Mesendoderm (in vitro differentiated cells): ENCODE data around the gene ATP11B.

Experiments
- DNase-seq: peaks from one replicate; pipeline ENCODE4 v3.0.0; 2013
- H2AK5ac ChIP-seq: 2 replicates; pipeline ENCODE4 v1.6.1; 2013; ENCODE audit warnings: low read length, inconsistent platforms
- H2BK120ac ChIP-seq: 2 replicates; pipeline ENCODE4 v1.6.1; 2013; ENCODE audit warnings: low read depth, mild to moderate bottlenecking, low read length, moderate library complexity, mixed read lengths
- H2BK15ac ChIP-seq: replicated peaks from 2 replicates; pipeline ENCODE4 v1.6.1; 2013; ENCODE audit warnings: low read depth, mild to moderate bottlenecking, moderate library complexity
- H2BK5ac ChIP-seq: 2 replicates; pipeline ENCODE4 v1.6.1; 2013; ENCODE audit warnings: low read length, inconsistent platforms
- H3K18ac ChIP-seq: 2 replicates; pipeline ENCODE4 v1.6.1; 2013; ENCODE audit warnings: mild to moderate bottlenecking, low read length, mixed read lengths
- H3K23ac ChIP-seq: one replicate; pipeline ENCODE4 v1.6.1; 2013; ENCODE audit warnings: low read length
- H3K27ac ChIP-seq: 2 replicates; pipeline ENCODE4 v1.5.1; 2013; ENCODE audit warnings: low read depth, mild to moderate bottlenecking, inconsistent platforms, low read length, moderate library complexity
- H3K27me3 ChIP-seq: 2 replicates; pipeline ENCODE4 v1.6.1; 2013; ENCODE audit warnings: low read length, control low read depth, mild to moderate bottlenecking, inconsistent platforms; ENCODE audit not compliant: insufficient read depth, poor library complexity
- H3K36me3 ChIP-seq: 2 replicates; pipeline ENCODE4 v1.6.1; 2013; ENCODE audit warnings: low read length, inconsistent platforms; ENCODE audit not compliant: control insufficient read depth, insufficient read depth
- H3K4ac ChIP-seq: one replicate; pipeline ENCODE4 v1.6.1; 2013; ENCODE audit warnings: low read depth, mild to moderate bottlenecking, low read length, moderate library complexity
- H3K4me1 ChIP-seq: 2 replicates; pipeline ENCODE4 v1.6.1; 2013; ENCODE audit warnings: low read depth, low read length, inconsistent platforms; ENCODE audit not compliant: control insufficient read depth
- H3K4me2 ChIP-seq: 2 replicates; pipeline ENCODE4 v1.6.1; 2013; ENCODE audit warnings: low read length
- H3K4me3 ChIP-seq: 2 replicates; pipeline ENCODE4 v1.5.1; 2013; ENCODE audit warnings: mild to moderate bottlenecking, low read length
- H3K56ac ChIP-seq: one replicate; pipeline ENCODE4 v1.6.1; 2013; ENCODE audit warnings: low read length
- H3K79me1 ChIP-seq: 2 replicates; pipeline ENCODE4 v1.6.1; 2013; ENCODE audit warnings: low read length, inconsistent platforms
- H3K79me2 ChIP-seq: 2 replicates; pipeline ENCODE4 v1.6.1; 2013; ENCODE audit warnings: mild to moderate bottlenecking, low read length; ENCODE audit not compliant: control insufficient read depth, insufficient read depth
- H3K9ac ChIP-seq: 2 replicates; pipeline ENCODE4 v1.6.1; 2013; ENCODE audit warnings: low read length, inconsistent platforms
- H4K5ac ChIP-seq: one replicate; pipeline ENCODE4 v1.6.1; 2013; ENCODE audit warnings: low read length
- H4K8ac ChIP-seq: one replicate; pipeline ENCODE4 v1.6.1; 2013; ENCODE audit warnings: low read depth, mild to moderate bottlenecking, control low read depth, low read length, moderate library complexity
- WGBS: extraction: QIAGEN DNeasy Blood & Tissue Kit; methylation state at CpG from one replicate; pipeline ENCODE4 v1.1.7; 2013; ENCODE audit warnings: low lambda C conversion rate, missing lambda C conversion rate; ENCODE audit not compliant: insufficient coverage; ENCODE audit errors: extremely low coverage; 5-methylcytosine and 5-hydroxymethylcytosine counted together

The ATP11B gene

DNA sequence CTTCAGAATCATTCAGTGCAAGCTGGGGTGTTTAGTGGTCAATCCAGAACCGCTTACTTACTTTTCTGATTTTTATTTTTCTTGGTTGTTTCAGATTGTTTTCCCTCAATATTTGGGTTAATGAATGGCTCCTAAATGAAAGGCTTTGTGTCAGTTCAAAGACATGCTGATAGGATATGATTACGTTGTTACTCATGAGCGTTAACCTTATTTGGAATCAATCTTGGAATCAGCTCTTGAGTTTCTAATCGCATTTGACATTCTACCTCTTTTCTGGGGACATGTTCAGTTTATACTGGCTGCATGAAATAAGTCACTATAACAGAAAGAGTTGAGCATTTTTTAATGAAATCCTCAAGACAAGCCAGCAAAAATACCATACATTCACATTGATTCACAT, 50.2 kb downstream of the ATP11B start:
- H3K4me2 ChIP-seq: no peak overlapping the region
- no peaks in the 10 kb centered on the region for H3K4me1 ChIP-seq
- H3K79me2 ChIP-seq: no peaks in the 10 kb centered on the region
- H3K56ac ChIP-seq: no peak overlapping the region
- H3K36me3 ChIP-seq: no peaks in the 10 kb centered on the region
- no CpG with 5 or more reads among the region's 4 CpGs for WGBS
- no peak overlapping the region for H3K4me3 ChIP-seq
- H3K23ac ChIP-seq: no peak overlapping the region
- H2BK120ac ChIP-seq: no peak overlapping the region
- H3K79me1 ChIP-seq: no peaks in the 10 kb centered on the region
- H3K27me3 ChIP-seq: no peaks in the 10 kb centered on the region
- H4K5ac ChIP-seq: no peak overlapping the region
- no peak overlapping the region for H2BK5ac ChIP-seq
- no peak overlapping the region for H3K9ac ChIP-seq
- H2AK5ac ChIP-seq: no peak overlapping the region
- no peak for DNase-seq
- H4K8ac ChIP-seq: no peak overlapping the region
- H2BK15ac ChIP-seq: no peak overlapping the region
- no peak overlapping the region for H3K4ac ChIP-seq
- H3K27ac ChIP-seq: no peak overlapping the region
- H3K18ac ChIP-seq: no peak overlapping the region

DNA sequence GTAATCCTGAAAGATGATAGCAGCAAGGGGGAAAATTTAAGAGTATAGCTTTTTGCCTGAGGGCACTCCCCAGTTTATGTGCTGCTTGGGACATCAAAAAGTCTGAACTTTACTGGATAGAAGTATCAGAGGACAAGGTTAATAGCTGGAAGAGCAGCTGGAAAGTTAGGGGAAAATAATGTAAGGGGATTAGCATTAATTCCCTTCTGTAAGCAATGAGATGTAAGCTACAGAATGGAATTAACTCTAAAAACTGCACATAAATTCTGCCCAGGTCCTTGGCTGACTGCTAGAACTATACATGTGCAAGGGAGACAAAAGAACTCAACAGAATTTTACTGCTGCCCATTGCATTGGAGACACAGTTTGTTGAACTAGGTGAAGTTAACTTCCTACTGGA, 55.6 kb downstream of the ATP11B start:
- Histone ChIP-seq H3K27ac (no peak overlapping the region), H3K4me1 (no peaks in the 10 kb centered on the region), H2BK5ac (no peak overlapping the region), H4K5ac (no peak overlapping the region), H4K8ac (no peak overlapping the region), H2BK120ac (no peak overlapping the region), H3K36me3 (no peaks in the 10 kb centered on the region), H2BK15ac (no peak overlapping the region), H3K27me3 (no peaks in the 10 kb centered on the region), H3K23ac (no peak overlapping the region), H3K4ac (no peak overlapping the region), H3K18ac (no peak overlapping the region), H3K56ac (no peak overlapping the region), H3K79me1 (no peaks in the 10 kb centered on the region), H3K9ac (no peak overlapping the region), H2AK5ac (no peak overlapping the region), H3K4me3 (no peak overlapping the region), H3K4me2 (no peak overlapping the region), H3K79me2 (no peaks in the 10 kb centered on the region)
- DNase-seq: no peak

GRCh38 chr3:182855076-182855475, 61.8 kb downstream of the ATP11B start:
- no peak overlapping the region for H4K5ac ChIP-seq
- H2BK15ac ChIP-seq: no peak overlapping the region
- H3K4me2 ChIP-seq: no peak overlapping the region
- no peak overlapping the region for H3K56ac ChIP-seq
- H3K36me3 ChIP-seq: no peaks in the 10 kb centered on the region
- H3K4ac ChIP-seq: no peak overlapping the region
- H3K27me3 ChIP-seq: no peaks in the 10 kb centered on the region
- H3K4me1 ChIP-seq: no peaks in the 10 kb centered on the region
- H3K23ac ChIP-seq: no peak overlapping the region
- H3K9ac ChIP-seq: no peak overlapping the region
- no peak for DNase-seq
- no peak overlapping the region for H2BK120ac ChIP-seq
- no peak overlapping the region for H3K27ac ChIP-seq
- no peak overlapping the region for H2BK5ac ChIP-seq
- no peak overlapping the region for H3K4me3 ChIP-seq
- no peak overlapping the region for H4K8ac ChIP-seq
- no peaks in the 10 kb centered on the region for H3K79me2 ChIP-seq
- no peak overlapping the region for H3K18ac ChIP-seq
- no peak overlapping the region for H2AK5ac ChIP-seq
- no peaks in the 10 kb centered on the region for H3K79me1 ChIP-seq

DNA sequence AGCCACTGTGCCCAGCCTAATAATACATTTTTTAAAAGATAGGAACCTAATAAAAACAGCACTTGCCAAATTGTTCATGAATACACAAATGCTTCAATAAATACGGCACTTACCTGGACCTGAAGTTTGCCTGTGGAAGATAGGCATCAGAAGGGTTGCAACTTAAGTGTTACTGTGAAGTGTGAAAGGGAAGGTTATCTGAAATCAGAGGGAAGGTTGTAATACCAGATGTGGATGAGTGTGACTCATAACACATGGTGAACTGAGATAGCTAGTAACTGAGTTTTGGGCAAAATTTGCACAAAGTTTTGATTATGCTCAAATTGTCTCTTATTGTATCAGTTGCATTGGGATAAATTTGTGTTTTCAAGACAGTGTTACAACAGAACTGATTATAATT, 68.0 kb downstream of the ATP11B start:
- Histone ChIP-seq H3K4me3 (no peak overlapping the region), H2BK120ac (no peak overlapping the region), H4K8ac (no peak overlapping the region), H2BK5ac (no peak overlapping the region), H3K27ac (no peak overlapping the region), H3K27me3 (no peaks in the 10 kb centered on the region), H3K23ac (no peak overlapping the region), H3K79me2 (no peaks in the 10 kb centered on the region), H2AK5ac (no peak overlapping the region), H3K79me1 (no peaks in the 10 kb centered on the region), H3K9ac (no peak overlapping the region), H3K36me3 (no peaks in the 10 kb centered on the region), H4K5ac (no peak overlapping the region), H3K18ac (no peak overlapping the region), H3K56ac (no peak overlapping the region), H2BK15ac (no peak overlapping the region), H3K4me2 (no peak overlapping the region), H3K4me1 (no peaks in the 10 kb centered on the region), H3K4ac (no peak overlapping the region)
- WGBS: no CpG with 5 or more reads among the region's 1 CpG
- DNase-seq: peak; percentile 11

GRCh38 chr3:182862159-182862860, 69.0 kb downstream of the ATP11B start:
- Histone ChIP-seq H3K56ac (no peak overlapping the region), H3K9ac (no peak overlapping the region), H2BK15ac (no peak overlapping the region), H4K5ac (no peak overlapping the region), H3K79me1 (no peaks in the 10 kb centered on the region), H3K4me2 (no peak overlapping the region), H2BK120ac (no peak overlapping the region), H2AK5ac (no peak overlapping the region), H4K8ac (no peak overlapping the region), H2BK5ac (no peak overlapping the region), H3K4me1 (no peaks in the 10 kb centered on the region), H3K4ac (no peak overlapping the region), H3K27me3 (no peaks in the 10 kb centered on the region), H3K79me2 (no peaks in the 10 kb centered on the region), H3K4me3 (no peak overlapping the region), H3K36me3 (no peaks in the 10 kb centered on the region), H3K23ac (no peak overlapping the region), H3K27ac (no peak overlapping the region), H3K18ac (no peak overlapping the region)
- WGBS: no CpG with 5 or more reads among the region's 3 CpGs
- DNase-seq: no peak

DNA sequence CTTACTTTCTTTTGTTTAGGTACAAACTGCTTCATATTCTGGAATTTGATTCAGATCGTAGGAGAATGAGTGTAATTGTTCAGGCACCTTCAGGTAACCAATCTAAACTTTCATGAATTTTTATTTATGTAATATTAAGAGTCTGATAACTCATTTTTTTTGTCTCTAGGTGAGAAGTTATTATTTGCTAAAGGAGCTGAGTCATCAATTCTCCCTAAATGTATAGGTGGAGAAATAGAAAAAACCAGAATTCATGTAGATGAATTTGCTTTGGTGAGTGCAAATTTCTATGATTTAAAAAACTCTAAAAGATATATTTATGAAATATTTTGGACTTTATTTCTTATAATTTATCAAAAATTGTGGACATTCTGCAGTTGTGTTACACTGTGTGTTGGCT, 75.8 kb downstream of the ATP11B start:
- peaks cover 1% of the 10 kb centered on the region for H3K36me3 ChIP-seq
- WGBS: no CpG with 5 or more reads among the region's 1 CpG
- H4K8ac ChIP-seq: no peak overlapping the region
- no peak overlapping the region for H3K18ac ChIP-seq
- no peak for DNase-seq
- no peak overlapping the region for H3K56ac ChIP-seq
- H3K79me1 ChIP-seq: no peaks in the 10 kb centered on the region
- H4K5ac ChIP-seq: no peak overlapping the region
- no peak overlapping the region for H3K23ac ChIP-seq
- H3K9ac ChIP-seq: no peak overlapping the region
- H2AK5ac ChIP-seq: no peak overlapping the region
- H3K4me3 ChIP-seq: no peak overlapping the region
- H3K4me2 ChIP-seq: no peak overlapping the region
- H2BK5ac ChIP-seq: no peak overlapping the region
- H3K79me2 ChIP-seq: no peaks in the 10 kb centered on the region
- no peak overlapping the region for H2BK120ac ChIP-seq
- no peaks in the 10 kb centered on the region for H3K27me3 ChIP-seq
- H3K4me1 ChIP-seq: no peaks in the 10 kb centered on the region
- H2BK15ac ChIP-seq: no peak overlapping the region
- no peak overlapping the region for H3K4ac ChIP-seq
- no peak overlapping the region for H3K27ac ChIP-seq
